ENCODE measurements around the gene CRYBG1. TPM values are rescaled to one million over a fixed set of nuclear protein-coding genes. Genes with fewer than 3 reads are reported as not detected.

The CRYBG1 gene
- total RNA-seq, 4 donors from 2014 or later: 54.5 to 66.4 (median 59.8) TPM

- TF ChIP-seq POLR2A (IDR thresholded peaks at IDR 0.05) (no peak), CTCF (IDR thresholded peaks at IDR 0.05) (no peak)
- no peak overlapping the region for H3K4me3 ChIP-seq
- peaks cover 0 to 4% (median 0%) of the 10 kb centered on the region in 4 donors for H3K4me1 ChIP-seq
- no peaks in the 10 kb centered on the region for H3K36me3 ChIP-seq
- H3K27me3 ChIP-seq: no peaks in the 10 kb centered on the region
- H3K9me3 ChIP-seq: no peaks in the 10 kb centered on the region
- H3K27ac ChIP-seq: no peak overlapping the region
- DNase-seq: no peak
Measured at GRCh38 chr6:106369739-106370138, 9.2 kb downstream of the CRYBG1 start.

GRCh38 chr6:106370639-106371038 lies 10.1 kb downstream of the CRYBG1 start:
- Histone ChIP-seq H3K27ac (no peak overlapping the region), H3K9me3 (no peaks in the 10 kb centered on the region)
- no peak for TF ChIP-seq POLR2A (IDR thresholded peaks at IDR 0.05)
- no peak for TF ChIP-seq CTCF (IDR thresholded peaks at IDR 0.05)

GRCh38 chr6:106372838-106373501 lies 12.5 kb downstream of the CRYBG1 start:
- Histone ChIP-seq H3K4me1 (peaks cover 0 to 4% (median 0%) of the 10 kb centered on the region in 4 donors), H3K9me3 (no peaks in the 10 kb centered on the region), H3K36me3 (no peaks in the 10 kb centered on the region), H3K27ac (no peak overlapping the region), H3K4me3 (no peak overlapping the region), H3K27me3 (no peaks in the 10 kb centered on the region)
- no peak for DNase-seq
- TF ChIP-seq CTCF (IDR thresholded peaks at IDR 0.05) (no peak), POLR2A (IDR thresholded peaks at IDR 0.05) (no peak)

More at GRCh38 chr6:106370639-106371038, 10.1 kb downstream of the CRYBG1 start:
- H3K36me3 ChIP-seq: no peaks in the 10 kb centered on the region
- H3K4me1 ChIP-seq: peaks cover 0 to 4% (median 0%) of the 10 kb centered on the region in 4 donors
- no peak overlapping the region for H3K4me3 ChIP-seq
- DNase-seq: no peak
- no peaks in the 10 kb centered on the region for H3K27me3 ChIP-seq

- Histone ChIP-seq H3K27me3 (no peaks in the 10 kb centered on the region), H3K27ac (no peak overlapping the region), H3K36me3 (no peaks in the 10 kb centered on the region), H3K9me3 (no peaks in the 10 kb centered on the region), H3K4me1 (peaks cover 0 to 4% (median 0%) of the 10 kb centered on the region in 4 donors), H3K4me3 (no peak overlapping the region)
- no peak for TF ChIP-seq POLR2A (IDR thresholded peaks at IDR 0.05)
- TF ChIP-seq CTCF (IDR thresholded peaks at IDR 0.05): no peak
- no peak for DNase-seq
Measured at GRCh38 chr6:106373502-106374239, 13.2 kb downstream of the CRYBG1 start.

GRCh38 chr6:106377061-106377540 lies 16.6 kb downstream of the CRYBG1 start:
- H3K4me3 ChIP-seq: no peak overlapping the region
- H3K36me3 ChIP-seq: no peaks in the 10 kb centered on the region
- H3K27me3 ChIP-seq: no peaks in the 10 kb centered on the region
- no peak for TF ChIP-seq CTCF (IDR thresholded peaks at IDR 0.05)
- TF ChIP-seq POLR2A (IDR thresholded peaks at IDR 0.05): no peak
- DNase-seq: no peak
- no peaks in the 10 kb centered on the region for H3K4me1 ChIP-seq
- no peak overlapping the region for H3K27ac ChIP-seq
- no peaks in the 10 kb centered on the region for H3K9me3 ChIP-seq
